H9 (cell line): Measurements from ENCODE around the gene FMO2. TPM values are rescaled to one million over a fixed set of nuclear protein-coding genes. Genes with fewer than 3 reads are reported as not detected.

Source experiments
- DNase-seq: peaks from one replicate; pipeline ENCODE4 v3.0.0-alpha.2; 2017
- H2AFZ ChIP-seq: one replicate; pipeline ENCODE4 v1.6.1; 2013; ENCODE audit warnings: mild to moderate bottlenecking, low read length, control low read depth, moderate library complexity
- H2AK5ac ChIP-seq: 2 replicates; pipeline ENCODE4 v1.6.1; 2013; ENCODE audit warnings: low read length, control low read depth, mixed read lengths; ENCODE audit not compliant: insufficient read length
- H2BK120ac ChIP-seq: one replicate; pipeline ENCODE4 v1.6.1; 2013; ENCODE audit warnings: low read depth, mild to moderate bottlenecking, low read length, control low read depth, inconsistent platforms; ENCODE audit not compliant: poor library complexity, severe bottlenecking
- H2BK12ac ChIP-seq: 2 replicates; pipeline ENCODE4 v1.6.1; 2013; ENCODE audit warnings: low read length, control low read depth, mixed read lengths, low read depth; ENCODE audit not compliant: insufficient read length
- H2BK15ac ChIP-seq: 2 replicates; pipeline ENCODE4 v1.6.1; 2013; ENCODE audit warnings: low read depth, low read length, control low read depth
- H2BK20ac ChIP-seq: one replicate; pipeline ENCODE4 v1.6.1; 2013; ENCODE audit warnings: low read depth, mild to moderate bottlenecking, low read length, control low read depth, inconsistent platforms; ENCODE audit not compliant: poor library complexity, severe bottlenecking
- H2BK5ac ChIP-seq: 2 replicates; pipeline ENCODE4 v1.6.1; 2013; ENCODE audit warnings: low read length, control low read depth, mixed read lengths; ENCODE audit not compliant: insufficient read length
- H3K14ac ChIP-seq: 2 replicates; pipeline ENCODE4 v1.6.1; 2013; ENCODE audit warnings: low read length, control low read depth; ENCODE audit not compliant: insufficient read depth
- H3K18ac ChIP-seq: 2 replicates; pipeline ENCODE4 v1.6.1; 2013; ENCODE audit warnings: low read depth, mild to moderate bottlenecking, mixed read lengths, low read length, control low read depth; ENCODE audit not compliant: insufficient read length
- H3K23ac ChIP-seq: 2 replicates; pipeline ENCODE4 v1.6.1; 2013; ENCODE audit warnings: low read length, control low read depth, mixed read lengths, low read depth; ENCODE audit not compliant: insufficient read length
- H3K23me2 ChIP-seq: 2 replicates; pipeline ENCODE4 v1.6.1; 2013; ENCODE audit warnings: low read depth, mild to moderate bottlenecking, mixed read lengths, low read length, control low read depth; ENCODE audit not compliant: insufficient read length, poor library complexity, severe bottlenecking
- H3K27ac ChIP-seq: 2 replicates; pipeline ENCODE4 v1.5.1; 2013; ENCODE audit warnings: low read length, control low read depth, mixed read lengths, low read depth; ENCODE audit not compliant: insufficient read length
- H3K27me3 ChIP-seq: 2 replicates; pipeline ENCODE4 v1.6.1; 2013; ENCODE audit warnings: low read length, control low read depth, inconsistent platforms; ENCODE audit not compliant: insufficient read depth
- H3K4ac ChIP-seq: 2 replicates; pipeline ENCODE4 v1.6.1; 2013; ENCODE audit warnings: low read depth, mild to moderate bottlenecking, control low read depth, inconsistent platforms, low read length, moderate library complexity
- H3K4me1 ChIP-seq: 2 replicates; pipeline ENCODE4 v1.6.1; 2013; ENCODE audit warnings: low read length, control low read depth, inconsistent platforms; ENCODE audit not compliant: insufficient read depth
- H3K4me2 ChIP-seq: 2 replicates; pipeline ENCODE4 v1.6.1; 2013; ENCODE audit warnings: low read length, control low read depth, mixed read lengths; ENCODE audit not compliant: insufficient read length, insufficient read depth
- H3K56ac ChIP-seq: 2 replicates; pipeline ENCODE4 v1.6.1; 2013; ENCODE audit warnings: low read depth, mild to moderate bottlenecking, mixed read lengths, low read length, control low read depth; ENCODE audit not compliant: insufficient read length
- H3K79me1 ChIP-seq: 2 replicates; pipeline ENCODE4 v1.6.1; 2013; ENCODE audit warnings: low read depth, mild to moderate bottlenecking, moderate library complexity, low read length, control low read depth, inconsistent platforms; ENCODE audit not compliant: insufficient read depth, poor library complexity, severe bottlenecking
- H3K79me2 ChIP-seq: 2 replicates; pipeline ENCODE4 v1.6.1; 2013; ENCODE audit warnings: low read length, control low read depth, inconsistent platforms; ENCODE audit not compliant: insufficient read depth
- H3K9ac ChIP-seq: 2 replicates; pipeline ENCODE4 v1.6.1; 2013; ENCODE audit warnings: low read length, control low read depth, mixed read lengths; ENCODE audit not compliant: insufficient read length; ENCODE audit errors: extremely low read depth
- H3K9me3 ChIP-seq: one replicate; pipeline ENCODE4 v1.6.1; 2013; ENCODE audit warnings: low read depth, low read length, inconsistent platforms; ENCODE audit not compliant: control insufficient read depth
- H3T11ph ChIP-seq: one replicate; pipeline ENCODE4 v1.6.1; 2013; ENCODE audit warnings: mild to moderate bottlenecking, low read length, control low read depth, inconsistent platforms
- H4K20me1 ChIP-seq: one replicate; pipeline ENCODE4 v1.6.1; 2013; ENCODE audit not compliant: control insufficient read depth, insufficient read length, insufficient read depth
- H4K5ac ChIP-seq: 2 replicates; pipeline ENCODE4 v1.6.1; 2013; ENCODE audit warnings: low read depth, mild to moderate bottlenecking, mixed read lengths, low read length, control low read depth; ENCODE audit not compliant: insufficient read length
- H4K8ac ChIP-seq: replicated peaks from 2 replicates; pipeline ENCODE4 v1.6.1; 2013; ENCODE audit warnings: low read length, control low read depth, mixed read lengths, low read depth; ENCODE audit not compliant: insufficient read length
- H4K91ac ChIP-seq: 2 replicates; pipeline ENCODE4 v1.6.1; 2013; ENCODE audit warnings: low read depth, mild to moderate bottlenecking, moderate library complexity, mixed read lengths, low read length, control low read depth; ENCODE audit not compliant: insufficient read length
- H3K27ac Mint-ChIP-seq, 3 experiments: 2 replicates in 2 of 3; 3 replicates in 1 of 3; pipeline ENCODE4 v1.8.0; 2020 to 2021; ENCODE audit warnings: mixed read lengths in 3 of 3, mild to moderate bottlenecking in 1 of 3, moderate library complexity in 1 of 3
- H3K27me3 Mint-ChIP-seq: 2 replicates; pipeline ENCODE4 v1.8.0; 2021; ENCODE audit warnings: low read depth, mild to moderate bottlenecking, moderate library complexity, mixed read lengths
- H3K36me3 Mint-ChIP-seq, 3 experiments: 2 replicates in 2 of 3; 3 replicates in 1 of 3; pipeline ENCODE4 v1.8.0; 2020 to 2021; ENCODE audit warnings: low read depth in 3 of 3, mixed read lengths in 3 of 3; ENCODE audit not compliant: insufficient read depth in 1 of 3
- H3K4me1 Mint-ChIP-seq, 2 experiments: 2 replicates each; pipeline ENCODE4 v1.8.0; 2020; ENCODE audit warnings: mixed read lengths in 2 of 2
- H3K4me3 Mint-ChIP-seq, 2 experiments: 2 replicates in 1 of 2; 3 replicates in 1 of 2; pipeline ENCODE4 v1.8.0; 2020 to 2021; ENCODE audit warnings: mild to moderate bottlenecking in 2 of 2, mixed read lengths in 2 of 2, moderate library complexity in 1 of 2
- H3K9me3 Mint-ChIP-seq, 2 experiments: 2 replicates in 1 of 2; 3 replicates in 1 of 2; pipeline ENCODE4 v1.8.0; 2020; ENCODE audit warnings: mild to moderate bottlenecking in 2 of 2, mixed read lengths in 2 of 2, moderate library complexity in 1 of 2
- CTCF ChIP-seq: fragments of 200-600 bp; sonication (generic); conservative IDR thresholded peaks from 3 replicates; pipeline ENCODE4 v1.8.0; 2021; ENCODE audit warnings: antibody characterized with exemption, mild to moderate bottlenecking
- WGBS: extraction: QIAGEN DNeasy Blood & Tissue Kit; methylation state at CpG from one replicate; pipeline ENCODE4 v1.1.7; 2013; ENCODE audit warnings: missing lambda C conversion rate, low lambda C conversion rate, mixed read lengths; ENCODE audit not compliant: insufficient read length; ENCODE audit errors: extremely low coverage; 5-methylcytosine and 5-hydroxymethylcytosine counted together
- total RNA-seq: library from RNA; stranded (reverse); gene quantifications from 2 replicates; pipeline ENCODE4 v1.2.1, GENCODE V29; 2021

The FMO2 gene
- total RNA-seq, 1 experiment from 2014 or later = not detected

GRCh38 chr1:171221665-171222591 lies 36.8 kb downstream of the FMO2 start:
- peak overlapping the region; percentile 63 to 93 (median 81) for H3K27ac Mint-ChIP-seq
- no peak for DNase-seq

More at GRCh38 chr1:171221665-171222591, 36.8 kb downstream of the FMO2 start:
- H3K14ac ChIP-seq = 0 out of 2 replicates have a peak overlapping the region, but pooled peaks have one; percentile 31
- H3K18ac ChIP-seq = no peak overlapping the region
- H2BK5ac ChIP-seq = no peak overlapping the region
- H4K8ac ChIP-seq = no peak overlapping the region
- no peak overlapping the region for H3K9ac ChIP-seq
- no peaks in the 10 kb centered on the region for H4K20me1 ChIP-seq
- no peaks in the 10 kb centered on the region for H3K79me2 ChIP-seq
- peaks cover 6% of the 10 kb centered on the region for H3K23me2 ChIP-seq
- peak overlapping the region; percentile 99 for H2AK5ac ChIP-seq
- H3K4me2 ChIP-seq = no peak overlapping the region
- no peak overlapping the region for H3K23ac ChIP-seq
- no peak overlapping the region for H3K4ac ChIP-seq
- H3T11ph ChIP-seq = no peak overlapping the region
- no peaks in the 10 kb centered on the region; the same call in 1 of the 2 replicates for H3K27me3 Mint-ChIP-seq
- no peak overlapping the region for H2AFZ ChIP-seq
- peaks cover 54 to 55% of the 10 kb centered on the region in 2 experiments for H3K4me1 Mint-ChIP-seq
- no peak for TF ChIP-seq CTCF
- H3K4me1 ChIP-seq = peaks cover 16% of the 10 kb centered on the region; the same call in 1 of the 2 replicates
- H4K5ac ChIP-seq = no peak overlapping the region
- H4K91ac ChIP-seq = no peak overlapping the region
- WGBS = no CpG with 5 or more reads among the region's 5 CpGs
- no peak overlapping the region for H3K56ac ChIP-seq
- no peak overlapping the region for H3K27ac ChIP-seq
- no peaks in the 10 kb centered on the region for H3K79me1 ChIP-seq
- H2BK20ac ChIP-seq = peak overlapping the region; percentile 93
- H3K9me3 ChIP-seq = no peaks in the 10 kb centered on the region
- H3K36me3 Mint-ChIP-seq = peaks cover 11 to 20% (median 12%) of the 10 kb centered on the region in 3 experiments; a peak in 6 of 7 replicates
- peak overlapping the region in 1 of 2 experiments; percentile 71; a peak in 2 of 5 replicates for H3K4me3 Mint-ChIP-seq
- H2BK12ac ChIP-seq = no peak overlapping the region
- no peak overlapping the region for H2BK15ac ChIP-seq
- no peak overlapping the region for H2BK120ac ChIP-seq
- H3K27me3 ChIP-seq = no peaks in the 10 kb centered on the region
- peaks cover 15% of the 10 kb centered on the region in 2 experiments; a peak in 4 of 5 replicates for H3K9me3 Mint-ChIP-seq
